Embryonic facial prominence (tissue), 1 donor: ENCODE measurements around the gene SOBP.

Experiments
- DNase-seq: peaks from one replicate; pipeline ENCODE4 v3.0.0-alpha.2; 2016; ENCODE audit errors: extremely low spot score

Gene SOBP

GRCh38 chr6:107637316-107638315, 147.7 kb downstream of the SOBP start:
- DNase-seq, result no peak

GRCh38 chr6:107638493-107638892, 148.6 kb downstream of the SOBP start:
- DNase-seq, result no peak

DNA sequence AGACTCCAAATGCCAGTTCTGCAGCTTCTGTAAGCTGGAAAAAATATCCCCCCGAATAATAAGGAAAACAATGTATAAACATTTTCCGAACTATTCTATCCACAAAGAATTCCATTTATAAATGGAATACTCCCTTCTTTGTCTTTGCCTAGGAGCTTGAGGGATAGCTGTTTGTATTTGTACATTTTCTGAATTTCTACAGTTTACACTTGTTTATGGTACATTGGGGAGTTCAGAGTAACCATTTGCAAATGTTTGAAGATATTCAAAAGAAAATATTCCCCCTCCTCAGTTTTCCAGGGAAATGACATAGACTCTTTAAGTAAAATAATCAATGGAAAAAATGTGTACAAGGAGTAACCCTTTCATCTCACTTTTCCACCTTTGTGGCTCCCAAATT, 149.6 kb downstream of the SOBP start:
- DNase-seq, result no peak

DNA sequence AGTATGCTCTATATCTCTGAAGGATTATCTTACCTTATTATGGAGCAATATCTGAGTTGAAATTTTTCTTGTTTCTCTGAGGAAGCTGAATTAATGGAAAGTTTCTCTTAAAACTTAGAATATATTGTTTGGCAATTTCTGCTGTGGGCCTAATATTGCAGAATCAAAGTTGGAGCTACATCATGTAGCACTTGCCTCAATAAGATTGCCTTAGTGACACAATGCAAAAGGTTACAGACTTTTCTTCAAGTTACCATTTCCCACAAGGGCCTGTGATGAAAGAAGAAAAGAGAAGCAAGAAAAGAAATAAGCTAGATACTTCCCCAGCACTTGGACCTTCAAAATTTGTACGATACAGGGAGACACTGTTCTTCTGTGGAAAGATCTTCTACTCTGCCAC, 151.2 kb downstream of the SOBP start:
- DNase-seq, result no peak

- no peak for DNase-seq
Measured at GRCh38 chr6:107641500-107641941, 151.6 kb downstream of the SOBP start.

- DNase-seq, result no peak
Measured at GRCh38 chr6:107642095-107642860, 152.4 kb downstream of the SOBP start.

GRCh38 chr6:107642861-107643328, 153.0 kb downstream of the SOBP start:
- no peak for DNase-seq

- DNase-seq, result no peak
Measured at GRCh38 chr6:107644513-107644912, 154.6 kb downstream of the SOBP start.

GRCh38 chr6:107645740-107646139, 155.8 kb downstream of the SOBP start:
- no peak for DNase-seq

GRCh38 chr6:107646176-107646575, 156.3 kb downstream of the SOBP start:
- no peak for DNase-seq

DNA sequence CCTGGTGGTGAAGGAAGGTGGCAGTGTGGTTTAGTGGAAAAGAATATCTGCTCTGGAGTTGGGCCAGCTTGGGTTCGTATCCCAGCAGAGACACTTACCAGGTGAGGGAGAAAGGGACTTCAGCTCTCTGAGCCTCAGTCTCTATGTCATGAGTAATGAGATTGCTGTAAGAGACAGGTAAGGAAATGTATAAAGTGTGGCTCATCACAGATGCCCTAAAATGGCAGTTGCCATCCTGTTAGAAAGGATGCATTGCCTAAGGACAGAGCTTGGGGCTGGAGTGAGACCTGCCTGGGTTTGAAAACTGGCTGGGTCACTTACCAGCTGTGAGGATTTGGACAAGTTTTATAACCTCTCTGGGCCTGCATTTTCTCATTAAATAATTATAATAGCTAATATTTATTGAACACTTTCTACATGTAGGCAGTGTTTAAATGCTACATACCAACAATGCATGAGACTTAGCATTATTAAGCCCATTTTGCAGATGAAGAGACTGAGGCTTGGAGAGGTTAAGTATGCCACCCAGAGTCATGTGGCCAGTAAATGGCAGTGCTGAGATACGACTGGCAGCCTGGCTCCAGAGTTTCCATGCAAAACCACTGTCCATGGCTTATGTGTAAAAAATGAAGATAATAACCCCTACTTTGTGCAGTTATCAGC, 157.0 kb downstream of the SOBP start:
- no peak for DNase-seq

DNA sequence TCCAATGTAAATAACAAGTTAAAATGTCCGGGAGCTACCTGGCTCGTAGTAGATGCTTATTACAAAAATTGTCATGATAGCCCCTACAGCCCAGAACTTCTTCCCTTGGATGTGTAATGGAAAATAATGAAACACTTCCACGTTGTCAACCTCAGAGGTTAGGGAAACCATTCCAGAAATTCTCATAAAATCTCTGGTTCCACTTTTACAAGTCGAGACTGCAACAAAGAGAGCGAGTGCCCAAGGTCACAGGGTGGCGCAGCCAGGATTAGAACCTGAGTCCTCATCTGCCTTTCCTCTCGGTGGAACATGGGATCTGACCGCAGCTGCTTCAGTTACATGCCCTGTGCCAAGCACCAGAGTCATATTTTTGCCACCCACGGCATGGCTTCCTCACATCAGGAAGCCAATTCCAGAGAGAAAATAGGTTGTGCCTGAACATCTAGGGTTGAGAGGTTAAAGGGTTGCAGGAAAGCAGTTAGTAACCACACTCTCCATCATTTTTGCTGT, 157.6 kb downstream of the SOBP start:
- no peak for DNase-seq

GRCh38 chr6:107648983-107649382, 159.1 kb downstream of the SOBP start:
- DNase-seq, result no peak

DNA sequence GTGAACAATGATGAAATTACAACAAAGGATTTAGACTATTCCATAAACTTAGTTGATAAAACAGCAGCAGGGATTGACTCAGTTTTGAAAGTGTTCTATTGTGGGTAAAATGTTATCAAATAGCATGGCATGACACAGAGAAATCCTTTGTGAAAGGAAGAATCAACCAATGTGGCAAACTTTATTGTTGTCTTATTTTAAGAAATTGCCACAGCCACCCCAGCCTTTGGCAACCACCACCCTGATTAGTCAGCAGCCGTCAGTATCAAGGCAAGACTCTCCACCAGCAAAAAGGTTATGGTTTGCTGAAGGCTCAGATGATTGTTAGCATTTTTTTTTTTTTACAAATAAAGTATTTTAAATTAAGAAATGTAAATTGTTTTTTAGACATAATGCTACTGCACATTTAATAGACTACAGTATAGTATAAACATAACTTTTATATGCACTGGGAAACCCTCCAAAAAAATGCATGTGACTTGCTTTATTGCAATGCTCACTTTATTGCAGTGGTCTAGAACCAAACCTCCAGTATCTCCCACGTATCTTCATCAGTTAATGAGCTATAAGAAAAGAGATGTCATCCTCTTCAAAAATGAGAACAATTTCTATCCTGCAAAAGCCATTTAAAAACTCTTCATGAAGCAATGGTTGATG, 162.7 kb downstream of the SOBP start:
- DNase-seq, result no peak

GRCh38 chr6:107653183-107653580, 163.3 kb downstream of the SOBP start:
- no peak for DNase-seq

DNA sequence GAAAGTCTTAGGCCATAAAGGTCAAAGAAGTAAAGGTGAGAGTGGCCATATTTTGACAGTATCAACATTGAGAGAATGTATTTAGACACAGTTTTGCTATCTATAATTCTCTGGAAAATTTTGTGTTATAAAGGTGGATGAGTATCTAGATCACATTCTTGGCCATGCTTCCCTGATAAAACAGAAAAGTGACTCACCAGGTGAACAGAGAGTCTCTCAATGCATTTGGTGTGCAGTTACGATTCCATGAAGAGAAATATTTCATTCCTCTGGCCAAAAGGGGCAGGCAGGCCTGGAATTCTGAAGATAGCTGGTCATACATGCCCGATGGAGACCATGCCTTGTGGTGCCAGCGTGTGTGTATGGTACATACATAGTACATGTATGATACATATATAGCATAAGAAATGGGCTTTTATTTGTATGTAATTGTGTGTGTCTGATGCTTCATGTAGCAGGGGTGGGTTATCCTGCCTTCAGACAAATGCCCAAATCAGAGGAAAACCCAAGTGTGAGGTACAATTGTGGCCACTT, 164.0 kb downstream of the SOBP start:
- no peak for DNase-seq

- DNase-seq, result no peak
Measured at GRCh38 chr6:107654764-107655163, 164.8 kb downstream of the SOBP start.

DNA sequence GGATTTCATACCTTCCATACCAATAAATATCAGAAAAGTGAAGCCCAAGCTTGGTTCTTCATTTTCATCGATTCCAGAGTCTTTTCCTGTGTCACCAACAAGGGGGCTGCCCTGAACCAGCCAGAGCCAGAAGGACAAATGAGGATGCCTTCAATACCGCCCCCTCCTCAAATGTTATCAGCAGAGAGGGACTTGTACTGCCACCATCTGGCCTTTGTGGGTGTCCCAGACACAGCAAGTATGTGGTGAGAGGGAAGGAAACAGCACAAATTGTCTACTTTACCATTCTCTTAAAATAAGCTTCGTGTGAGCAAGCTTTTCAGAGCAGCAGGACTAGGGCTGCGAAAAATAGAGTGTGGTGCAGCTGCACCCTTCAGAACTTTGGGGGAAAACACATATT, 165.3 kb downstream of the SOBP start:
- no peak for DNase-seq

DNA sequence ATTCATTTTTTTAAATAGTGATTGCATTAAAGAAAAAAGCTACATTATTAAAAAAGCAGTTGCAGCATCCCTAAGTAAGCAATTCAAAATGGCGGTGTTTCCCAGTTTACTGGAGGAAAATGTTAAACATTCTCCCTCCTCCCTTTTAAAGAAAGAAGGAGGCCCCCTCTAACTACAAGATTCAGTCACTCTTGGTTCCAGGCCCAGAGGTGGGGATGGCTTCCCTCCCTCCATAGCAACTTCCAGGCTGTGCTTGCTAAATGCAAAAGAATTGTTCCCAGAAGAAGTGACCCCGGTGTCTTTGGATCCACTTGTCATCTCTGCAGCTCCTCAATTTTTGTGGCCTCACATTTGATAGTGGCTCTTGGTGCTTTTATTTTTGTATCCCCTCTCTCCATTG, 165.9 kb downstream of the SOBP start:
- DNase-seq, result no peak

GRCh38 chr6:107656401-107656800, 166.5 kb downstream of the SOBP start:
- no peak for DNase-seq

GRCh38 chr6:107656883-107657282, 167.0 kb downstream of the SOBP start:
- no peak for DNase-seq
